Keratinocyte (primary cell): Measurements from ENCODE around the gene AGAP1. TPM values are rescaled to one million over a fixed set of nuclear protein-coding genes. Genes with fewer than 3 reads are reported as not detected.
"Not testable (repeated sequence)": the region's sequence is repeated elsewhere in the genome, so short reads cannot be mapped to it uniquely, and the experiment has no call there.

Experiments used
- DNase-seq: peaks from one replicate; pipeline ENCODE4 v3.0.0-alpha.2; 2011; ENCODE audit warnings: low read depth, missing footprints, low spot score
- FAIRE-seq: peaks from 2 replicates; lab custom pipeline; 2011; peaks lifted over from hg19 to GRCh38; lab: Jason Lieb, UNC
- H2AFZ ChIP-seq: 2 replicates; pipeline ENCODE4 v1.6.0; 2012; ENCODE audit warnings: low read length, control low read depth, inconsistent platforms; ENCODE audit not compliant: control insufficient read depth
- H3K27ac ChIP-seq: 2 replicates; pipeline ENCODE4 v1.5.1; 2011; ENCODE audit warnings: low read length; ENCODE audit not compliant: control insufficient read depth, insufficient read depth
- H3K27me3 ChIP-seq: 3 replicates; pipeline ENCODE4 v1.6.0; 2011; ENCODE audit warnings: low read length; ENCODE audit not compliant: control insufficient read depth, insufficient read depth; ENCODE audit errors: extremely low read depth
- H3K36me3 ChIP-seq, 2 experiments: 2 replicates in 1 of 2; 3 replicates in 1 of 2; pipeline ENCODE4 v1.5.1; 2011; ENCODE audit warnings: low read length in 2 of 2, mild to moderate bottlenecking in 1 of 2; ENCODE audit not compliant: control insufficient read depth in 2 of 2, insufficient read depth in 2 of 2; ENCODE audit errors: extremely low read depth in 1 of 2
- H3K4me1 ChIP-seq: 3 replicates; pipeline ENCODE4 v1.5.1; 2011; ENCODE audit warnings: low read length; ENCODE audit not compliant: control insufficient read depth, insufficient read depth; ENCODE audit errors: extremely low read depth
- H3K4me2 ChIP-seq: 3 replicates; pipeline ENCODE4 v1.6.0; 2011; ENCODE audit warnings: low read depth, low read length; ENCODE audit not compliant: control insufficient read depth, insufficient read depth; ENCODE audit errors: extremely low read depth
- H3K4me3 ChIP-seq, 3 experiments: fragments of 200-600 bp in 1 of 3; sonication (generic) in 1 of 3; 2 replicates in 2 of 3; 3 replicates in 1 of 3; pipeline ENCODE4 v1.5.1; 2011 to 2016; ENCODE audit warnings: low read length in 3 of 3, mild to moderate bottlenecking in 3 of 3, control low read depth in 2 of 3, inconsistent platforms in 1 of 3, low read depth in 1 of 3, mixed read lengths in 1 of 3, mixed run types in 1 of 3, moderate library complexity in 1 of 3; ENCODE audit not compliant: control insufficient read depth in 2 of 3, insufficient read depth in 2 of 3; ENCODE audit errors: extremely low read depth in 1 of 3
- H3K79me2 ChIP-seq: 2 replicates; pipeline ENCODE4 v1.6.0; 2012; ENCODE audit warnings: low read length; ENCODE audit not compliant: control insufficient read depth, insufficient read depth
- H3K9ac ChIP-seq: 3 replicates; pipeline ENCODE4 v1.6.0; 2011; ENCODE audit warnings: low read length; ENCODE audit not compliant: control insufficient read depth, insufficient read depth; ENCODE audit errors: extremely low read depth
- H3K9me1 ChIP-seq: 3 replicates; pipeline ENCODE4 v1.6.0; 2011; ENCODE audit warnings: low read length; ENCODE audit not compliant: control insufficient read depth, insufficient read depth; ENCODE audit errors: extremely low read depth
- H3K9me3 ChIP-seq: 2 replicates; pipeline ENCODE4 v1.5.1; 2012; ENCODE audit warnings: low read depth, low read length; ENCODE audit not compliant: control insufficient read depth
- H4K20me1 ChIP-seq: 3 replicates; pipeline ENCODE4 v1.6.0; 2011; ENCODE audit warnings: low read length; ENCODE audit not compliant: control insufficient read depth, insufficient read depth; ENCODE audit errors: extremely low read depth
- EZH2 ChIP-seq: IDR thresholded peaks from one replicate; pipeline ENCODE4 v1.6.1; 2012; ENCODE audit warnings: inconsistent platforms, mild to moderate bottlenecking, low read length, moderate library complexity
- dilution Hi-C: fragments of 300-500 bp; cut with MboI; formaldehyde crosslinking; loops from one replicate; pipeline ENCODE4 v1.7.0; 2020; ENCODE audit warnings: low sequenced_read_pairs; ENCODE audit not compliant: extremely low pct_ligation_motif_present
- polyA plus RNA-seq, 5 experiments: library from polyadenylated mRNA; depleted of rRNA in 3 of 5; stranded (reverse) in 3 of 5; stranded (forward) in 1 of 5; unstranded in 1 of 5; fragments of >200 nt; gene quantifications; 1 replicate in 1 of 5; 2 replicates in 3 of 5; 3 replicates in 1 of 5; pipeline versions ENCODE4 v1.2.1 to v1.2.3, GENCODE V29; 2011 to 2012; ENCODE audit warnings: missing spikeins in 2 of 5, low read depth in 1 of 5, low replicate concordance in 1 of 5
- TF ChIP-seq, protein P1 (sequence below), 3 experiments: IDR thresholded peaks in 1 of 3; conservative IDR thresholded peaks in 1 of 3; optimal IDR thresholded peaks in 1 of 3; 2 replicates in 2 of 3; 3 replicates in 1 of 3; pipeline versions ENCODE3 to v1.5.1; 2011; ENCODE audit warnings: low read length in 3 of 3, mild to moderate bottlenecking in 3 of 3, moderate library complexity in 2 of 3, control low read depth in 1 of 3, inconsistent platforms in 1 of 3; ENCODE audit not compliant: insufficient read depth in 2 of 3; ENCODE audit errors: extremely low read depth in 1 of 3

Gene AGAP1
- polyA plus RNA-seq, 1 donor (not counting 4 experiments of a cell fraction or from before 2014, with no cell fraction given): 12.6 TPM

DNA sequence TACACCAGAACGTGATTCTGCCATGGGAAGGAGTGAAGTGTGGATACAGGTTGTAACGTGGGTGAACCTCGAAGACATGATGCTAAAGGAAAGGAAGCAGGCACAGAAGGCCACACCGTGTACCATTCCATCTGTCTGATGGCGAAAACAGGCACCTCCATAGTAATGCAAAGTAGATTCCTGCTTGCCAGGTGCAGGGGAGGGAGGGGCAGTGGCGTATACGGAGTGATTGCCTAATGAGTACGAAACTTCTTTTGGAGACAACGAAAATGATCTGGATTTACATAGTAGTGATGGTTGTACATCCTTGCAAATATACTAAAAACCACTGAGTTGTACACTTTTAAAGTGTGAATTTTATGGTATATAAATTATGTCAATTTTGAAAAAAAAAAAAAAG is 567.7 kb downstream of the AGAP1 start:
- no peaks in the 10 kb centered on the region for H3K9me1 ChIP-seq
- no peak overlapping the region for H3K4me3 ChIP-seq
- no peak overlapping the region for H3K4me2 ChIP-seq
- H3K27me3 ChIP-seq: no peaks in the 10 kb centered on the region
- no peaks in the 10 kb centered on the region for H3K36me3 ChIP-seq
- H3K9ac ChIP-seq: no peak overlapping the region
- no peaks in the 10 kb centered on the region for H4K20me1 ChIP-seq
- H3K9me3 ChIP-seq: peaks cover 2% of the 10 kb centered on the region
- no peak for FAIRE-seq
- TF ChIP-seq, protein P1, sequence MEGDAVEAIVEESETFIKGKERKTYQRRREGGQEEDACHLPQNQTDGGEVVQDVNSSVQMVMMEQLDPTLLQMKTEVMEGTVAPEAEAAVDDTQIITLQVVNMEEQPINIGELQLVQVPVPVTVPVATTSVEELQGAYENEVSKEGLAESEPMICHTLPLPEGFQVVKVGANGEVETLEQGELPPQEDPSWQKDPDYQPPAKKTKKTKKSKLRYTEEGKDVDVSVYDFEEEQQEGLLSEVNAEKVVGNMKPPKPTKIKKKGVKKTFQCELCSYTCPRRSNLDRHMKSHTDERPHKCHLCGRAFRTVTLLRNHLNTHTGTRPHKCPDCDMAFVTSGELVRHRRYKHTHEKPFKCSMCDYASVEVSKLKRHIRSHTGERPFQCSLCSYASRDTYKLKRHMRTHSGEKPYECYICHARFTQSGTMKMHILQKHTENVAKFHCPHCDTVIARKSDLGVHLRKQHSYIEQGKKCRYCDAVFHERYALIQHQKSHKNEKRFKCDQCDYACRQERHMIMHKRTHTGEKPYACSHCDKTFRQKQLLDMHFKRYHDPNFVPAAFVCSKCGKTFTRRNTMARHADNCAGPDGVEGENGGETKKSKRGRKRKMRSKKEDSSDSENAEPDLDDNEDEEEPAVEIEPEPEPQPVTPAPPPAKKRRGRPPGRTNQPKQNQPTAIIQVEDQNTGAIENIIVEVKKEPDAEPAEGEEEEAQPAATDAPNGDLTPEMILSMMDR (optimal IDR thresholded peaks at IDR 0.05 in 1 of 3, IDR thresholded peaks at IDR 0.05 in 1 of 3, conservative IDR thresholded peaks at IDR 0.05 in 1 of 3; ENCODE audit: extremely low read depth in 1 of 3, insufficient read depth in 2 of 3, low read length in 3 of 3): no peak
- TF ChIP-seq EZH2: no peak
- no peaks in the 10 kb centered on the region for H3K79me2 ChIP-seq
- peaks cover 2% of the 10 kb centered on the region for H3K4me1 ChIP-seq
- no peak for DNase-seq
- dilution Hi-C loops: no loop called here
- H2AFZ ChIP-seq: no peak overlapping the region
- H3K27ac ChIP-seq: no peak overlapping the region

DNA sequence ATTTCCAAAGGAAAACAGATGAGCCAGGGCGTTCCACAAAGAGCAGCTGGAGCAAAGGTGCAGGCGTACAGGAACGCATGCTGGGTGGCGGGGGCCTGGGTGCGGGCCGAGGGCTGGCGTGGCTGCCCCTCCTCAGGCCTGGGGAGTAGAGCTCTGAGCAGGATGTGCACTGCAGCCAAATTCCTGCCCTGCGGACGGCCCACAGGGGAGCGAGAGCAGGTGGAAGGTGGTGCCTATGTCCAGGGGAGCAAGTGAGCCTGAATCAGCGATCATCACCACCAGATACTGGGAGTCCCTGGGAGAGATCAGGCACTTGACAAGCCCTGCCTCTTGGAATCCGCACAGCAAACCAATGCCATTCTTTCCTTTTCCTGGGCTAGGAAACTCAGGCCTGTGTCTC is 568.1 kb downstream of the AGAP1 start:
- Histone ChIP-seq H3K9ac (no peak overlapping the region), H2AFZ (no peak overlapping the region), H3K27me3 (no peaks in the 10 kb centered on the region), H4K20me1 (no peaks in the 10 kb centered on the region), H3K4me2 (no peak overlapping the region), H3K9me1 (no peaks in the 10 kb centered on the region), H3K79me2 (no peaks in the 10 kb centered on the region), H3K4me3 (no peak overlapping the region), H3K36me3 (no peaks in the 10 kb centered on the region), H3K9me3 (peaks cover 2% of the 10 kb centered on the region), H3K4me1 (no peaks in the 10 kb centered on the region), H3K27ac (no peak overlapping the region)
- dilution Hi-C loops: no loop called here
- FAIRE-seq (no peak), DNase-seq (no peak)
- no peak for TF ChIP-seq EZH2
- TF ChIP-seq, protein P1 (optimal IDR thresholded peaks at IDR 0.05 in 1 of 3, IDR thresholded peaks at IDR 0.05 in 1 of 3, conservative IDR thresholded peaks at IDR 0.05 in 1 of 3; ENCODE audit: extremely low read depth in 1 of 3, insufficient read depth in 2 of 3, low read length in 3 of 3): no peak

DNA sequence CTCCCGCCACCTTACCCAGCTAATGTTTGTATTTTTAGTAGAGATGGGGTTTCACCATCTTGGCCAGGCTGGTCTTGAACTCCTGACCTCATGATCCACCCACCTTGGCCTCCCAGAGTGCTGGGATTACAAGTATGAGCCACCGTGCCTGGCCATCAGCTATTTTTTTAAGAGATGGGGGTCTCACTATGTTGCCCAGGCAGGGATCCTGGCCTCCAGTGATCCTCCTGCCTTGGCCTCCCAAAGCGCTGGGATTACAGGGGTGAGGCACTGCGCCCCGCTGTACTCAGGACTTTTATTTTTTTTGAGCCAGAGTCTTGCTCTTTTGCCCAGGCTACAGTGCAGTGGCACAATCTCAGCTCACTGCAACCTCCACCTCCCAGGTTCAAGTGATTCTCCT is 569.0 kb downstream of the AGAP1 start:
- dilution Hi-C loops: not testable (repeated sequence)

More for the DNA sequence above, 569.0 kb downstream of the AGAP1 start:
- FAIRE-seq, H3K79me2 ChIP-seq, H3K4me3 ChIP-seq, H3K27ac ChIP-seq, H3K9ac ChIP-seq, DNase-seq, H3K9me3 ChIP-seq, H2AFZ ChIP-seq, H3K4me2 ChIP-seq, H4K20me1 ChIP-seq, H3K9me1 ChIP-seq, H3K27me3 ChIP-seq, H3K4me1 ChIP-seq, H3K36me3 ChIP-seq: not testable (repeated sequence)
